Measurements from ENCODE around the gene TGM1.

Gene TGM1

GRCh38 chr14:24262821-24263733, at the start of gene TGM1:
TGM1 (minus strand) TSS chr14:24263177; CDS start chr14:24262352, 825 bp downstream.
- ATAC-seq = peak; percentile 15
- DNase-seq = no peak
- Mint-ChIP-seq H3K4me3 (no peak within 1 kb of the TSS), H3K4me1 (no peaks in the 10 kb centered on the region), H3K9me3 (no peaks in the 10 kb centered on the region), H3K27ac (peak within 1 kb of the TSS in 1 of 2 donors; percentile 67), H3K27me3 (no peaks in the 10 kb centered on the region)

- H3K27me3 Mint-ChIP-seq = no peaks in the 10 kb centered on the region
- peaks cover 85% of the 10 kb centered on the region for H3K4me1 Mint-ChIP-seq
- H3K9me3 Mint-ChIP-seq = no peaks in the 10 kb centered on the region
- DNase-seq = no peak
- no peak for ATAC-seq
- peak overlapping the region; percentile 69 to 84 for H3K4me3 Mint-ChIP-seq
- peak overlapping the region; percentile 1 to 81 for H3K27ac Mint-ChIP-seq
Observed at GRCh38 chr14:24311837-24312615, 49.0 kb upstream of the TGM1 start.

GRCh38 chr14:24310646-24311604, 47.9 kb upstream of the TGM1 start, which contains the start of gene LTB4R:
LTB4R (plus strand) TSS chr14:24311502; CDS start chr14:24315652, 4,150 bp downstream.
- Mint-ChIP-seq H3K27me3 (no peaks in the 10 kb centered on the region), H3K27ac (peak within 1 kb of the TSS; percentile 55 to 81), H3K9me3 (no peaks in the 10 kb centered on the region), H3K4me3 (peak within 1 kb of the TSS; percentile 69 to 84), H3K4me1 (peaks cover 79% of the 10 kb centered on the region)
- DNase-seq (peak; percentile 72 to 77), ATAC-seq (peak; percentile 88)

- H3K27ac Mint-ChIP-seq = peak overlapping the region in 1 of 2 donors; percentile 68
- peak overlapping the region; percentile 69 to 84 for H3K4me3 Mint-ChIP-seq
- H3K4me1 Mint-ChIP-seq = peaks cover 72% of the 10 kb centered on the region
- no peak for DNase-seq
- no peaks in the 10 kb centered on the region for H3K9me3 Mint-ChIP-seq
- ATAC-seq = no peak
- no peaks in the 10 kb centered on the region for H3K27me3 Mint-ChIP-seq
Observed at GRCh38 chr14:24310265-24310645, 47.3 kb upstream of the TGM1 start.

- ATAC-seq (no peak), DNase-seq (no peak)
- Mint-ChIP-seq H3K4me3 (peak within 1 kb of the TSS; percentile 69 to 84), H3K27ac (peak within 1 kb of the TSS; percentile 3 to 73), H3K4me1 (peaks cover 67% of the 10 kb centered on the region), H3K9me3 (no peaks in the 10 kb centered on the region), H3K27me3 (no peaks in the 10 kb centered on the region)
Observed at GRCh38 chr14:24309538-24310264, 46.7 kb upstream of the TGM1 start, which contains the start of gene LTB4R2. LTB4R2 (plus strand) TSS chr14:24310140; CDS start chr14:24310665, 525 bp downstream.

GRCh38 chr14:24308342-24309124, 45.6 kb upstream of the TGM1 start:
- Mint-ChIP-seq H3K4me3 (no peak overlapping the region), H3K4me1 (peaks cover 55% of the 10 kb centered on the region), H3K27ac (no peak overlapping the region), H3K9me3 (no peaks in the 10 kb centered on the region), H3K27me3 (no peaks in the 10 kb centered on the region)
- ATAC-seq = no peak
- DNase-seq = no peak

- DNase-seq = peak; percentile 54 to 62
- Mint-ChIP-seq H3K27me3 (no peaks in the 10 kb centered on the region), H3K27ac (peak within 1 kb of the TSS in 1 of 2 donors; percentile 16), H3K4me3 (no peak within 1 kb of the TSS), H3K4me1 (peaks cover 47% of the 10 kb centered on the region), H3K9me3 (no peaks in the 10 kb centered on the region)
- peak; percentile 3 for ATAC-seq
Observed at GRCh38 chr14:24307575-24308341, 44.8 kb upstream of the TGM1 start, which contains the start of gene CIDEB. CIDEB (minus strand) TSS chr14:24307977; CDS start chr14:24307858, 119 bp downstream.

- Mint-ChIP-seq H3K4me3 (no peak overlapping the region), H3K4me1 (peaks cover 47% of the 10 kb centered on the region)
Observed at GRCh38 chr14:24307156-24307574, 44.2 kb upstream of the TGM1 start.

GRCh38 chr14:24304019-24304387, 41.0 kb upstream of the TGM1 start:
- DNase-seq (no peak), ATAC-seq (no peak)
- no peaks in the 10 kb centered on the region for H3K27me3 Mint-ChIP-seq
- H3K9me3 Mint-ChIP-seq = no peaks in the 10 kb centered on the region
- no peak overlapping the region for H3K4me3 Mint-ChIP-seq
- no peak overlapping the region for H3K27ac Mint-ChIP-seq
- peaks cover 44% of the 10 kb centered on the region for H3K4me1 Mint-ChIP-seq

More at GRCh38 chr14:24307156-24307574, 44.2 kb upstream of the TGM1 start:
- DNase-seq (no peak), ATAC-seq (no peak)
- H3K9me3 Mint-ChIP-seq = no peaks in the 10 kb centered on the region
- H3K27ac Mint-ChIP-seq = peak overlapping the region in 1 of 2 donors; percentile 16
- no peaks in the 10 kb centered on the region for H3K27me3 Mint-ChIP-seq

GRCh38 chr14:24300326-24300980, 37.5 kb upstream of the TGM1 start:
- ATAC-seq (no peak), DNase-seq (no peak)
- Mint-ChIP-seq H3K4me1 (peaks cover 62% of the 10 kb centered on the region), H3K9me3 (no peaks in the 10 kb centered on the region), H3K27ac (peak overlapping the region in 1 of 2 donors; percentile 92), H3K4me3 (peak overlapping the region; percentile 88 to 89), H3K27me3 (no peaks in the 10 kb centered on the region)

- H3K4me3 Mint-ChIP-seq = peak within 1 kb of the TSS; percentile 88 to 89
- peak within 1 kb of the TSS; percentile 92 for H3K27ac Mint-ChIP-seq
- peaks cover 62% of the 10 kb centered on the region for H3K4me1 Mint-ChIP-seq
- peak; percentile 82 for ATAC-seq
- H3K9me3 Mint-ChIP-seq = no peaks in the 10 kb centered on the region
- peak; percentile 90 to 91 for DNase-seq
- no peaks in the 10 kb centered on the region for H3K27me3 Mint-ChIP-seq
Observed at GRCh38 chr14:24299255-24300191, 36.5 kb upstream of the TGM1 start, which contains the start of the genes DHRS1 and NOP9. DHRS1 (minus strand) TSS chr14:24299780; CDS start chr14:24299106, 674 bp downstream. NOP9 (plus strand) TSS chr14:24299850; CDS start chr14:24299955, 105 bp downstream.

Measured in stimulated activated naive CD8-positive, alpha-beta T cell treated with anti-CD3 and anti-CD28 coated beads, Interleukin-15, amount 100 ng/mL, for 72 hours (primary cell).